Measurements from ENCODE around the gene ZCWPW1.
"Not testable (repeated sequence)": the region's sequence is repeated elsewhere in the genome, so short reads cannot be mapped to it uniquely, and the experiment has no call there.

The ZCWPW1 gene

GRCh38 chr7:100371561-100372171 lies 56.8 kb downstream of the ZCWPW1 start:
- DNase-seq, result no peak

- DNase-seq, result no peak
These were observed 57.8 kb downstream of the ZCWPW1 start for GRCh38 chr7:100370746-100371145.

GRCh38 chr7:100370303-100370702 lies 58.2 kb downstream of the ZCWPW1 start:
- no peak for DNase-seq

GRCh38 chr7:100369105-100369504 lies 59.4 kb downstream of the ZCWPW1 start:
- no peak for DNase-seq

- DNase-seq, result no peak
These were observed 60.6 kb downstream of the ZCWPW1 start for GRCh38 chr7:100367676-100368613.

GRCh38 chr7:100367251-100367620 lies 61.3 kb downstream of the ZCWPW1 start:
- DNase-seq, result no peak

GRCh38 chr7:100366411-100367250 lies 61.9 kb downstream of the ZCWPW1 start:
- DNase-seq, result no peak

GRCh38 chr7:100365998-100366367 lies 62.5 kb downstream of the ZCWPW1 start:
- DNase-seq, result not testable (repeated sequence)

- DNase-seq, result no peak
These were observed 64.0 kb downstream of the ZCWPW1 start for GRCh38 chr7:100364480-100364879.

- not testable (repeated sequence) for DNase-seq
These were observed 64.7 kb downstream of the ZCWPW1 start for GRCh38 chr7:100363797-100364196.

GRCh38 chr7:100363098-100363497 lies 65.4 kb downstream of the ZCWPW1 start:
- no peak for DNase-seq

- no peak for DNase-seq
These were observed 68.2 kb downstream of the ZCWPW1 start for GRCh38 chr7:100360135-100360854.

GRCh38 chr7:100358857-100359212 lies 69.7 kb downstream of the ZCWPW1 start:
- DNase-seq, result no peak

- no peak for DNase-seq
These were observed 70.3 kb downstream of the ZCWPW1 start, which contains the start of gene PILRB for GRCh38 chr7:100358027-100358856. TSS of gene PILRB (plus strand) at chr7:100358117. CDS start at chr7:100358303, 186 bp downstream.

- no peak for DNase-seq
These were observed 71.4 kb downstream of the ZCWPW1 start for GRCh38 chr7:100357131-100357561.

- DNase-seq, result no peak
These were observed 72.0 kb downstream of the ZCWPW1 start for GRCh38 chr7:100356416-100357068.

- peak; percentile 37 for DNase-seq
These were observed 74.7 kb downstream of the ZCWPW1 start for GRCh38 chr7:100353685-100354330.

GRCh38 chr7:100352984-100353684 lies 75.4 kb downstream of the ZCWPW1 start:
- no peak for DNase-seq

GRCh38 chr7:100352230-100352781 lies 76.2 kb downstream of the ZCWPW1 start:
- not testable (repeated sequence) for DNase-seq

- DNase-seq, result no peak
These were observed 76.8 kb downstream of the ZCWPW1 start for GRCh38 chr7:100351657-100352058.
